Lung microvascular endothelial cell (primary cell): ENCODE data around the gene C2CD4A. TPM values are rescaled to one million over a fixed set of nuclear protein-coding genes. Genes with fewer than 3 reads are reported as not detected.

ENCODE experiments used
- DNase-seq, 2 donors: peaks; one replicate each; pipeline versions ENCODE4 v3.0.0 to v3.0.0-alpha.2; 2010; ENCODE audit warnings: low read depth in 2 of 2
- total RNA-seq: library from RNA; depleted of rRNA; stranded (reverse); fragments of >200 nt; gene quantifications from 2 replicates; pipeline ENCODE4 v1.2.1, GENCODE V29; 2014

Gene C2CD4A
- total RNA-seq, 1 donor from 2014 or later = 0.60 TPM

- peak; percentile 84 to 85 for DNase-seq
These were observed 32.4 kb downstream of the C2CD4A start for GRCh38 chr15:62099094-62099601.

- DNase-seq = no peak
These were observed 36.7 kb downstream of the C2CD4A start for GRCh38 chr15:62103431-62103830.

- no peak for DNase-seq
These were observed 37.6 kb downstream of the C2CD4A start for GRCh38 chr15:62104401-62104800.

GRCh38 chr15:62104846-62105245, 38.1 kb downstream of the C2CD4A start:
- no peak for DNase-seq

- DNase-seq = no peak
These were observed 38.5 kb downstream of the C2CD4A start for GRCh38 chr15:62105266-62105665.

GRCh38 chr15:62106096-62106495, 39.3 kb downstream of the C2CD4A start:
- DNase-seq = no peak

GRCh38 chr15:62107571-62108121, 40.9 kb downstream of the C2CD4A start:
- DNase-seq = peak in 1 of 2 donors; percentile 45

- peak; percentile 31 to 86 for DNase-seq
These were observed 41.6 kb downstream of the C2CD4A start for GRCh38 chr15:62108411-62108810.

- no peak for DNase-seq
These were observed 42.7 kb downstream of the C2CD4A start for GRCh38 chr15:62109437-62109836.

GRCh38 chr15:62109982-62110851, 43.4 kb downstream of the C2CD4A start:
- peak; percentile 83 to 96 for DNase-seq

GRCh38 chr15:62112081-62112480, 45.3 kb downstream of the C2CD4A start:
- no peak for DNase-seq

GRCh38 chr15:62112616-62113593, 46.1 kb downstream of the C2CD4A start:
- peak; percentile 69 to 96 for DNase-seq

- no peak for DNase-seq
These were observed 49.1 kb downstream of the C2CD4A start for GRCh38 chr15:62115847-62116246.

- DNase-seq = peak; percentile 42 to 65
These were observed 51.9 kb downstream of the C2CD4A start for GRCh38 chr15:62118520-62119226.

- peak; percentile 94 to 98 for DNase-seq
These were observed 52.6 kb downstream of the C2CD4A start for GRCh38 chr15:62119227-62119864.

- DNase-seq = no peak
These were observed 53.1 kb downstream of the C2CD4A start for GRCh38 chr15:62119874-62120273.
